ENCODE results near the gene LTB4R2.

GRCh38 chr14:24272467-24272866, 37.5 kb upstream of the LTB4R2 start:
- TF ChIP-seq CTCF (IDR thresholded peaks at IDR 0.05) (no peak), POLR2A (IDR thresholded peaks at IDR 0.05) (no peak)
